Endodermal cell (in vitro differentiated cells): Measurements from ENCODE around the gene HOXD8. TPM values are rescaled to one million over a fixed set of nuclear protein-coding genes. Genes with fewer than 3 reads are reported as not detected.

Experiments
- DNase-seq: peaks from one replicate; pipeline ENCODE4 v3.0.0-alpha.2; 2017
- H3K27ac ChIP-seq: 2 replicates; pipeline ENCODE4 v1.5.1; 2013; ENCODE audit warnings: mild to moderate bottlenecking, low read depth, low read length, moderate library complexity
- H3K27me3 ChIP-seq: 2 replicates; pipeline ENCODE4 v1.6.1; 2013; ENCODE audit warnings: mild to moderate bottlenecking, low read length, moderate library complexity; ENCODE audit not compliant: insufficient read depth, control insufficient read depth, poor library complexity, severe bottlenecking
- H3K36me3 ChIP-seq: 2 replicates; pipeline ENCODE4 v1.7.0; 2013; ENCODE audit warnings: mild to moderate bottlenecking, low read length, moderate library complexity; ENCODE audit not compliant: control insufficient read depth, insufficient read depth
- H3K4me1 ChIP-seq: one replicate; pipeline ENCODE4 v1.7.0; 2013; ENCODE audit warnings: low read length; ENCODE audit not compliant: control insufficient read depth, insufficient read depth
- H3K4me3 ChIP-seq: 2 replicates; pipeline ENCODE4 v1.5.1; 2013; ENCODE audit warnings: mild to moderate bottlenecking, low read length, moderate library complexity
- H3K9ac ChIP-seq: 2 replicates; pipeline ENCODE4 v1.6.1; 2013; ENCODE audit warnings: mild to moderate bottlenecking, low read length, moderate library complexity; ENCODE audit not compliant: poor library complexity, severe bottlenecking; ENCODE audit errors: extremely low read depth
- H3K9me3 ChIP-seq: 2 replicates; pipeline ENCODE4 v1.6.1; 2013; ENCODE audit warnings: mild to moderate bottlenecking, low read length, moderate library complexity; ENCODE audit not compliant: control insufficient read depth
- H3K27ac Mint-ChIP-seq: 2 replicates; pipeline ENCODE4 v1.8.0; 2020; ENCODE audit warnings: mixed read lengths
- H3K27me3 Mint-ChIP-seq: 2 replicates; pipeline ENCODE4 v1.8.0; 2021; ENCODE audit warnings: mild to moderate bottlenecking, mixed read lengths; ENCODE audit not compliant: insufficient read depth
- H3K36me3 Mint-ChIP-seq: 2 replicates; pipeline ENCODE4 v1.8.0; 2020; ENCODE audit warnings: low read depth, mixed read lengths
- H3K4me1 Mint-ChIP-seq: 2 replicates; pipeline ENCODE4 v1.8.0; 2020; ENCODE audit warnings: mixed read lengths
- H3K4me3 Mint-ChIP-seq: 2 replicates; pipeline ENCODE4 v1.8.0; 2020; ENCODE audit warnings: mild to moderate bottlenecking, moderate library complexity, mixed read lengths
- H3K9me3 Mint-ChIP-seq: 2 replicates; pipeline ENCODE4 v1.8.0; 2020; ENCODE audit warnings: mild to moderate bottlenecking, mixed read lengths
- WGBS, 2 experiments: methylation state at CpG; one replicate each; pipeline versions ENCODE4 v1.1.5 to v1.1.7; 2013; ENCODE audit warnings: missing lambda C conversion rate in 2 of 2, mixed read lengths in 1 of 2; ENCODE audit not compliant: insufficient coverage in 1 of 2, insufficient read length in 1 of 2; 5-methylcytosine and 5-hydroxymethylcytosine counted together
- total RNA-seq, 2 donors: library from RNA; stranded (reverse); fragmentation: NEBNext Ultra II Directional in 1 of 2; extraction: Animal tissue kit (Norgen Biotek cat#: 25700) in 1 of 2; gene quantifications; 2 replicates in 1 of 2; 3 replicates in 1 of 2; pipeline ENCODE4 v1.2.1, GENCODE V29; 2021
- TF ChIP-seq, protein P1 (sequence below): fragments of 200-600 bp; sonication (generic); conservative IDR thresholded peaks from 2 replicates; pipeline ENCODE4 v1.5.0; 2021; ENCODE audit warnings: antibody characterized with exemption, mild to moderate bottlenecking

Gene HOXD8
- total RNA-seq, 2 donors from 2014 or later, result not detected

DNA sequence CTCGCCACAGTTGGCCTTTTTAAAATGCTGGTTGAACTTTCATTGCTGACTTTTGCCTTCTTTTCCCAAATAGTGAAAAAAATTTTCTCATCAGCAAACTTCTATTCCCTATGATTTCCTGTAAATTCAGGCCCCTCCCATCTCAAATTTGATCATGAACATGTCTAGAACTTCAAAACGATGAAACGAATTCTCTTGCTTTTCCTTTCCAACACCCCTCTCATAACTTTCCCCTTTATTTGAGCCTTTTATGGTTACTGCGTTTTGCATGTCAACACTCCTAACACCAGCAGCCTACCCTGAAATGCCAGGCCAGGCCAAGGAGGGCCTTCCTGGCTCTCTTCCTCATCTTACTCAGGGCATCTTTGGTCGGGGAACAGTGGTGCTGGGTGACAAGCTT lies 38.6 kb upstream of the HOXD8 start:
- peaks cover 96% of the 10 kb centered on the region for H3K27me3 Mint-ChIP-seq
- H3K27ac ChIP-seq, result no peak overlapping the region
- H3K4me3 ChIP-seq, result no peak overlapping the region
- H3K27me3 ChIP-seq, result peaks cover 97% of the 10 kb centered on the region
- no peak overlapping the region for H3K4me3 Mint-ChIP-seq
- WGBS, 2 experiments, result 16 to 35% methylated on average over 3 to 5 of the region's 5 CpGs
- H3K9me3 ChIP-seq, result peaks cover 5% of the 10 kb centered on the region
- peaks cover 30% of the 10 kb centered on the region for H3K4me1 Mint-ChIP-seq
- TF ChIP-seq, protein P1, sequence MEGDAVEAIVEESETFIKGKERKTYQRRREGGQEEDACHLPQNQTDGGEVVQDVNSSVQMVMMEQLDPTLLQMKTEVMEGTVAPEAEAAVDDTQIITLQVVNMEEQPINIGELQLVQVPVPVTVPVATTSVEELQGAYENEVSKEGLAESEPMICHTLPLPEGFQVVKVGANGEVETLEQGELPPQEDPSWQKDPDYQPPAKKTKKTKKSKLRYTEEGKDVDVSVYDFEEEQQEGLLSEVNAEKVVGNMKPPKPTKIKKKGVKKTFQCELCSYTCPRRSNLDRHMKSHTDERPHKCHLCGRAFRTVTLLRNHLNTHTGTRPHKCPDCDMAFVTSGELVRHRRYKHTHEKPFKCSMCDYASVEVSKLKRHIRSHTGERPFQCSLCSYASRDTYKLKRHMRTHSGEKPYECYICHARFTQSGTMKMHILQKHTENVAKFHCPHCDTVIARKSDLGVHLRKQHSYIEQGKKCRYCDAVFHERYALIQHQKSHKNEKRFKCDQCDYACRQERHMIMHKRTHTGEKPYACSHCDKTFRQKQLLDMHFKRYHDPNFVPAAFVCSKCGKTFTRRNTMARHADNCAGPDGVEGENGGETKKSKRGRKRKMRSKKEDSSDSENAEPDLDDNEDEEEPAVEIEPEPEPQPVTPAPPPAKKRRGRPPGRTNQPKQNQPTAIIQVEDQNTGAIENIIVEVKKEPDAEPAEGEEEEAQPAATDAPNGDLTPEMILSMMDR, result no peak
- H3K9me3 Mint-ChIP-seq, result no peaks in the 10 kb centered on the region
- no peaks in the 10 kb centered on the region for H3K36me3 Mint-ChIP-seq
- no peak overlapping the region for H3K27ac Mint-ChIP-seq
- peaks cover 6% of the 10 kb centered on the region for H3K4me1 ChIP-seq
- H3K9ac ChIP-seq, result no peak overlapping the region
- DNase-seq, result peak; percentile 44
- H3K36me3 ChIP-seq, result no peaks in the 10 kb centered on the region

DNA sequence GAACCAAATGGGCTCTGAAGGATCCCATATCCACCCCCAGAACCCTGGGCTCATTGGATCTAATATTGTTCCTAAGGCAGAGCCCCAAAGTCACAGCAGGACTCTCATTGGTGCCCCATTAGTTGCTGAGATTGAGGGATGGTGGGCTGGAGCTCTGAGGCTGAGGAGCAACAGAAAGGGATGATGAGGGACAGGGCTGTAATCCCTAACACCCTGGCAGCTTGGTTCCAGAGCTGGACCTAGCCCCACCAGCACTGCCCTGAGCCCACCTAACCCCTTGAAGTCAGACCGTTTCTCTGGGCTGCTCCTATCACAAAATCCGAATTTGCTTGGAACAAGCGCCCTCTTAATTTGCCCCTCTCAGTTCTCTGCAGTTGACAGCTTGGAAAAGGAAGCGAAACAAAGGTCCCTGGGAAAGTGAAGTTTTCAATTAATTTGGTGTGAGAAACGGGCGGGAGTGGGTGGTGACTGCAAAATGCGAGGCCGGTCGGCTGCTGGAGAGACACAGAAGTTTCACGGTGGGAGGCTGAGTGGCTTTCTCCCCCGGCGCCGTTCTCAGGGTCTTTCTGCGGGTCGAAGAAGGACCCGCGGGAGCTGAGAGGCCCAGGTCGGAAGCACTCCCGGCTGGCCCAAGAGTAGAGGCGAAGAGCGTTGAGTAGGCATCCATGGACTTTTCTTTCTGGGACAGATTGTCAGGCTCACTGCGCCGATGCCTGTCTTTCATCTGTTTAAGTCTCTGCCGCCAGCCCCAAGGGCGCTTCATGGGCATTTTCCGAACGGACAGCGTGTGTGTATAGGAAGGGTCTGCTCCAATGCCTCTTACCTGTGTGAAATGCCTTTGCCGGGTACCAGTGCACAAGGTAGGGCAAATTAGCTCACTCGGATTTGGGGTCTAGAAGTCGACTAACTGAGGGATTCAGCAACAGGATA lies 37.9 kb upstream of the HOXD8 start:
- Mint-ChIP-seq H3K27ac (no peak overlapping the region), H3K4me3 (peak overlapping the region; percentile 48), H3K27me3 (peaks cover 96% of the 10 kb centered on the region), H3K9me3 (no peaks in the 10 kb centered on the region), H3K36me3 (no peaks in the 10 kb centered on the region), H3K4me1 (peaks cover 29% of the 10 kb centered on the region)
- Histone ChIP-seq H3K27ac (no peak overlapping the region), H3K4me3 (peak overlapping the region; percentile 27), H3K27me3 (peaks cover 97% of the 10 kb centered on the region), H3K9ac (no peak overlapping the region), H3K4me1 (peaks cover 5% of the 10 kb centered on the region), H3K36me3 (no peaks in the 10 kb centered on the region), H3K9me3 (peaks cover 5% of the 10 kb centered on the region)
- TF ChIP-seq, protein P1, result no peak
- DNase-seq, result no peak
- WGBS, 2 experiments, result 11 to 14% methylated on average over 18 to 31 of the region's 31 CpGs

DNA sequence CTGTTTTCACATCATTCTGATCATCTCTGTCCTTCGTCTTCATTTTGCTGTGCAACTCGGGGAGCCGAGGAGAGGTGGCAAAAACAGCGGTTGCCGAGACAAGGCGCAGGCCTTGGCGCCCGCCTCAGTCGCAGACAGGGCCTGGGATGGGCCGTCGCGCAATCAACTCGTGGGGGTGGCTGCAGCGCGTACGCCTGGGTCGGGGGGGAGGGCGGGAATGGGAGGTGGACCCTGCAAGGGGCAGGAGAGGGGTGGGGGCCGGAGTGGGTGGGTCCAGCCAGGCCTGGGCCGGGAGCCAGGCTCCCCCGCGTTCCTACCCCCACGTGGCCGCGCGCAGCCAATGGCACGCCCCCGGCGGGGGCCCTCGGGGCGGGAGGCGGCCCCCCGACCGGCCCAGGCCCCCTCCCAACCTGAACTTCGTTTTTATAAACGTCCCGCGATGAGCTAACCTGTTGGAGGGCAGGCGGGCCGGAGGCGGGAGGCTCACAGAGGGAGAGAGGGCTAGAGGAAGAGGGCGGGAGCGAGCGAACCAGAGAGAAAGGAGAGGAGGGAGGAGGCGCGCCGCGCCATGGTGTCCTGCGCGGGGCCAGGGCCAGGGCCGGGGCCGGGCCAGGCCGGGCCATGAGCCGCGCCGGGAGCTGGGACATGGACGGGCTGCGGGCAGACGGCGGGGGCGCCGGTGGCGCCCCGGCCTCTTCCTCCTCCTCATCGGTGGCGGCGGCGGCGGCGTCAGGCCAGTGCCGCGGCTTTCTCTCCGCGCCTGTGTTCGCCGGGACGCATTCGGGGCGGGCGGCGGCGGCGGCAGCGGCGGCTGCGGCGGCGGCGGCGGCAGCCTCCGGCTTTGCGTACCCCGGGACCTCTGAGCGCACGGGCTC lies 37.0 kb upstream of the HOXD8 start, which contains the start of gene HOXD13:
TSS of gene HOXD13 (plus strand) at position 452 of the 875 bp plus-strand sequence. CDS start at position 622, 170 bp downstream.
- WGBS, 2 experiments, result 0 to 1% methylated on average over 3 to 95 of the region's 95 CpGs

More for the DNA sequence above, 37.0 kb upstream of the HOXD8 start, which contains the start of gene HOXD13:
- Mint-ChIP-seq H3K27me3 (peaks cover 96% of the 10 kb centered on the region), H3K27ac (no peak within 1 kb of the TSS), H3K36me3 (no peaks in the 10 kb centered on the region), H3K9me3 (no peaks in the 10 kb centered on the region), H3K4me3 (peak within 1 kb of the TSS; percentile 48), H3K4me1 (peaks cover 28% of the 10 kb centered on the region)
- Histone ChIP-seq H3K36me3 (no peaks in the 10 kb centered on the region), H3K4me3 (peak within 1 kb of the TSS; percentile 66), H3K9me3 (peaks cover 5% of the 10 kb centered on the region), H3K27ac (no peak within 1 kb of the TSS), H3K4me1 (peaks cover 5% of the 10 kb centered on the region), H3K9ac (no peak within 1 kb of the TSS), H3K27me3 (peaks cover 97% of the 10 kb centered on the region)
- DNase-seq, result peak; percentile 91
- TF ChIP-seq, protein P1, result no peak
